ENCODE results near the gene GPR157. TPM values are rescaled to one million over a fixed set of nuclear protein-coding genes. Genes with fewer than 3 reads are reported as not detected.

GPR157 gene
- total and polyA plus RNA-seq, 4 donors = 1.1 to 7.9 (median 4.8) TPM

DNA sequence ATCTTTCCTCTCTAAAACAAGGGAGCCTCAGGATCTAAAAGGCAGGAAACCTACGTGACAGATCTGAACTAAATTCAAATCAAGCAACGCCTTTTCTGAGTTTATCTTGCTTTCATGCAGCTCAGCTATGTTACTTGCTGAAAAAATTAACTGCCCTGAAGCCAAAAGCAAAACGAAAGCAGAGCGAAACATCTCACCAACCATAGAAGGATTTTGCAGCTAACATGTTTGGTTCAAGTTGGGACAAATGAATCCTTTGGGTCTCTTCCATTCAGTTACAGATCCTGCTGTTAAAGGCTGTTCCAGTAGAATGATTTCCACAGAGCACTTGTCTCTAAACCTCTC, 59.9 kb downstream of the GPR157 start:
- DNase-seq (no peak), ATAC-seq (ENCODE audit: low FRiP score) (no peak)
- WGBS, 2 donors = 1% methylated on average over 4 of the region's 4 CpGs
- Histone ChIP-seq H3K27me3 (ENCODE audit: control insufficient read depth in 1 of 2, insufficient read depth in 2 of 2, low read length in 1 of 2) (no peaks in the 10 kb centered on the region), H3K27ac (ENCODE audit: low read depth in 1 of 2, low read length in 2 of 2) (no peak overlapping the region), H3K9me3 (ENCODE audit: control insufficient read depth, low read length) (no peaks in the 10 kb centered on the region), H3K4me1 (ENCODE audit: control insufficient read depth in 1 of 2, insufficient read depth in 2 of 2, low read length in 2 of 2) (no peaks in the 10 kb centered on the region), H3K36me3 (ENCODE audit: control insufficient read depth in 1 of 2, insufficient read depth in 2 of 2, low read length in 1 of 2) (no peaks in the 10 kb centered on the region), H3K4me3 (ENCODE audit: low read length in 2 of 2) (no peak overlapping the region)
- intact Hi-C loops (cut with DNase I) = no loop called here

GRCh38 chr1:9066945-9067807, 61.7 kb downstream of the GPR157 start:
- intact Hi-C loops (cut with DNase I) = no loop called here
- DNase-seq (peak; percentile 80 to 88), ATAC-seq (ENCODE audit: low FRiP score) (peak; percentile 57)
- Histone ChIP-seq H3K27me3 (ENCODE audit: control insufficient read depth in 1 of 2, insufficient read depth in 2 of 2, low read length in 1 of 2) (no peaks in the 10 kb centered on the region), H3K36me3 (ENCODE audit: control insufficient read depth in 1 of 2, insufficient read depth in 2 of 2, low read length in 1 of 2) (no peaks in the 10 kb centered on the region), H3K9me3 (ENCODE audit: control insufficient read depth, low read length) (no peaks in the 10 kb centered on the region), H3K27ac (ENCODE audit: low read depth in 1 of 2, low read length in 2 of 2) (no peak overlapping the region), H3K4me3 (ENCODE audit: low read length in 2 of 2) (no peak overlapping the region), H3K4me1 (ENCODE audit: control insufficient read depth in 1 of 2, insufficient read depth in 2 of 2, low read length in 2 of 2) (no peaks in the 10 kb centered on the region)
- 86 to 91% methylated on average over 24 of the region's 24 CpGs for WGBS, 2 donors

DNA sequence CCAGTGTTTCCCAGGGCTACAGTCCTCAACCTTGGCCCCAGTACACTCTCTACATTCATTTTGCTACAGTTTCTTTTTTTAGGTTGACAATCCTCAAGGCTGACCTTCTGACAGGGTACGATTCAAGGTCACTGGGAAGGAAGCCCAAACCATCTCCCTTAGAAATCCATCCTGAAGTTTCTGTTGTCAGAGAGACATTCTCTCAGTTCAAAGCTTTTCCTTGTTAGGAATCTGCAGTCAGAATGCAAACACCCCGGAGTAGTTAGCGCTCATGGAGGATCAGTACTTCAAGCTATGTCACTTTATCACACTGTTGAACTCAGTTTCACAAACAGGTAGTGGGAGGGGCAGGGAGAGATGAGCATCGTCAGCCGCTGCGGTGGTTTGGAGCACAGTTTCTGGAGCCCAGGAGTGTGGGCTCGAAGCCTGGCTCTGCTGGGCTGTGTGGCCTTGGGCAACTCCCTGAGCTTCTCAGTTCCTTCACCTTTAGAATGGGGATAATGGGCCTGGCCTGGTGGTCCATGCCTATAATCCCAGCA, 63.6 kb downstream of the GPR157 start:
- DNase-seq (no peak), ATAC-seq (ENCODE audit: low FRiP score) (no peak)
- no peaks in the 10 kb centered on the region for H3K27me3 ChIP-seq (ENCODE audit: control insufficient read depth in 1 of 2, insufficient read depth in 2 of 2, low read length in 1 of 2)
- WGBS, 2 donors = 84 to 90% methylated on average over 7 of the region's 7 CpGs
- H3K9me3 ChIP-seq (ENCODE audit: control insufficient read depth, low read length) = no peaks in the 10 kb centered on the region
- H3K27ac ChIP-seq (ENCODE audit: low read depth in 1 of 2, low read length in 2 of 2) = no peak overlapping the region
- H3K4me1 ChIP-seq (ENCODE audit: control insufficient read depth in 1 of 2, insufficient read depth in 2 of 2, low read length in 2 of 2) = no peaks in the 10 kb centered on the region
- intact Hi-C loops (cut with DNase I) = no loop called here
- H3K36me3 ChIP-seq (ENCODE audit: control insufficient read depth in 1 of 2, insufficient read depth in 2 of 2, low read length in 1 of 2) = no peaks in the 10 kb centered on the region
- no peak overlapping the region for H3K4me3 ChIP-seq (ENCODE audit: low read length in 2 of 2)

DNA sequence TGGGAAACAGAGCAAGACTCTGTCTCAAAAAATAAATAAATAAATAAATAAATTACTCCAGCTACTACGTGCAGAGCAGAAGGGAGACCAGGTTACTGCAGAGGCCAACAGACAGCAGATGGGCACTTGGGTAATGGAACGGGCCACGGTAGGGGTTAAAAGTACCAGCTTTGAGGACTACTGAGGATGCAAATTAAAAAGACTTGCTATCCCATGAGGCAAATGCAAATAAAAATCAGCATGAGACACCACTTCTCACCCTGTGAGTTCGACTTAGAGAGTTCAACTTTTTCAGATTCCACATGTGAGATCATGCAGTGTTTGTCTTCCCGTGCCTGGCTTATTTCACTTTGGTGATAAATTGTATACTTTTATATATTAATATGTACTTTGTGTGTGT, 66.1 kb downstream of the GPR157 start:
- H3K27ac ChIP-seq (ENCODE audit: low read depth in 1 of 2, low read length in 2 of 2) = no peak overlapping the region
- H3K36me3 ChIP-seq (ENCODE audit: control insufficient read depth in 1 of 2, insufficient read depth in 2 of 2, low read length in 1 of 2) = no peaks in the 10 kb centered on the region
- no peaks in the 10 kb centered on the region for H3K9me3 ChIP-seq (ENCODE audit: control insufficient read depth, low read length)
- WGBS, 2 donors = 83 to 88% methylated on average over 5 of the region's 5 CpGs
- H3K27me3 ChIP-seq (ENCODE audit: control insufficient read depth in 1 of 2, insufficient read depth in 2 of 2, low read length in 1 of 2) = no peaks in the 10 kb centered on the region
- DNase-seq (no peak), ATAC-seq (ENCODE audit: low FRiP score) (no peak)
- no peaks in the 10 kb centered on the region for H3K4me1 ChIP-seq (ENCODE audit: control insufficient read depth in 1 of 2, insufficient read depth in 2 of 2, low read length in 2 of 2)
- intact Hi-C loops (cut with DNase I) = no loop called here
- H3K4me3 ChIP-seq (ENCODE audit: low read length in 2 of 2) = no peak overlapping the region

GRCh38 chr1:9062021-9062471, 66.9 kb downstream of the GPR157 start:
- ATAC-seq (ENCODE audit: low FRiP score) (no peak), DNase-seq (no peak)
- Histone ChIP-seq H3K4me3 (ENCODE audit: low read length in 2 of 2) (no peak overlapping the region), H3K4me1 (ENCODE audit: control insufficient read depth in 1 of 2, insufficient read depth in 2 of 2, low read length in 2 of 2) (no peaks in the 10 kb centered on the region), H3K27me3 (ENCODE audit: control insufficient read depth in 1 of 2, insufficient read depth in 2 of 2, low read length in 1 of 2) (no peaks in the 10 kb centered on the region), H3K36me3 (ENCODE audit: control insufficient read depth in 1 of 2, insufficient read depth in 2 of 2, low read length in 1 of 2) (no peaks in the 10 kb centered on the region), H3K9me3 (ENCODE audit: control insufficient read depth, low read length) (no peaks in the 10 kb centered on the region), H3K27ac (ENCODE audit: low read depth in 1 of 2, low read length in 2 of 2) (no peak overlapping the region)
- intact Hi-C loops (cut with DNase I) = no loop called here
- WGBS, 2 donors = 35 to 57% methylated on average over 7 of the region's 7 CpGs

DNA sequence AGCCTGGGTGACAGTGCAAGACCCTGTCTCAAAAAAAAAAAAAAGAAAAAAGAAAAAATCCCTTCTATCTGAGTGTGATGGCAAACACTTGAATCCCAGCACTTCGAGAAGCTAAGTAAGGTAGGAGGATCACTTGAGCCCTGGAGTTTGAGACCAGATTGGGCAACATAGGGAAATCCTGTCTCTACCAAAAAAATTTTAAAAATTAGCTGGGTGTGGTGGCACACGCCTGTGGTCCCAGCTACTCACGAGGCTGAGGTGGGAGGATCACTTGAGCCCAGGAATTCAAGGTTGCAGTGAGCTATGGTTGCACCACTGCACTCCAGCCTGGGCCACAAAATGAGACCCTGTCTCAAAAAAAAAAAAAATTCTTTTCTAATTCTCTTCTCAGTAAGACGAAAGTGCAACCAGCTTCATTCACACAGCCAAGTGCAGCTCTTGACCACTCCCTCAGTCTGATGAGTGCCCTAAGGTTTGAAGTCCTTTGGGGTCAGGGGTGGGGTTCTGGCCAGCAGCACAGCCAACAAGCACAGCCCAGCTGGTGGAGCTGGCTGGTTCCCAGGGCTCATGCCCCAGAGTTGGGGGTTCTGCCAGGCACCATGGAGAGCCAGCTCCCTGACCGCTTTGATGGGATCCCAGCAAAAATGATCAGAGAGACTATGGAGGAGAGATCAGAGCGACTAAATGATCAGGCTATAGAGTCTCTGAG, 67.5 kb downstream of the GPR157 start:
- DNase-seq = no peak
- no peaks in the 10 kb centered on the region for H3K27me3 ChIP-seq (ENCODE audit: control insufficient read depth in 1 of 2, insufficient read depth in 2 of 2, low read length in 1 of 2)
- H3K4me3 ChIP-seq (ENCODE audit: low read length in 2 of 2) = no peak overlapping the region
- H3K4me1 ChIP-seq (ENCODE audit: control insufficient read depth in 1 of 2, insufficient read depth in 2 of 2, low read length in 2 of 2) = no peaks in the 10 kb centered on the region
- no peak overlapping the region for H3K27ac ChIP-seq (ENCODE audit: low read depth in 1 of 2, low read length in 2 of 2)
- no peaks in the 10 kb centered on the region for H3K36me3 ChIP-seq (ENCODE audit: control insufficient read depth in 1 of 2, insufficient read depth in 2 of 2, low read length in 1 of 2)
- no peak for ATAC-seq (ENCODE audit: low FRiP score)
- intact Hi-C loops (cut with DNase I) = no loop called here
- no peaks in the 10 kb centered on the region for H3K9me3 ChIP-seq (ENCODE audit: control insufficient read depth, low read length)
- WGBS, 2 donors = 45 to 55% methylated on average over 6 of the region's 6 CpGs

DNA sequence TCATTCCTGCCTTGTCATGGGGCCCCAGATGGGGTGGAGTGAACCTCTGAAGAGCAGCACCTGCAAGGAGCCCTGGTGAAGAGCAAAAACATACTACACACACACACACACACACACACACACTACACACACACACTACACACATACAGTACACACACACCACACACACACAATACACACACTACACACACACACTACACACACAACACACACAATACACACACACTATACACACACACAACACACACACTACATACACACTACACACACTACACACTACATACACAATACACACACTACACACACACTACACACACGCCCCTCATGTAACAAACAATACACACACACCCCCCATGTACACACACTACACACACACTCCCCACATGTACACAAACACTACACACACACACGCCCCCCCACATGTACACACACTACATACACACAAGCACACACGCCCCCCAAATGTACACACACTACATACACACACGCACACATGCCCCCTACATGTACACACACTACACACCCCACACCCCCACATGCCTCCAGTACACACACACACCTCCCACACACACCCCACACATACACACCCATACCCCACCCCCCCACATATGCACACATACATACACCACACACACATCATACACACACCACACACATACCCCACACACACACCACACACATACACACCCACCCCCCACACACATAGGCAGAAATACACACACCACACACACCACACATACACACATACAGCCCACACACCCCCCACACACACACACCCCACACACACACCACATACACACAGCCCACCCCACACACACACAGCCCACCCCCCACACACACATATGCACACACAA, 68.8 kb downstream of the GPR157 start:
- no peak overlapping the region for H3K27ac ChIP-seq (ENCODE audit: low read depth in 1 of 2, low read length in 2 of 2)
- ATAC-seq (ENCODE audit: low FRiP score) = no peak
- intact Hi-C loops (cut with DNase I) = no loop called here
- H3K9me3 ChIP-seq (ENCODE audit: control insufficient read depth, low read length) = no peaks in the 10 kb centered on the region
- H3K4me3 ChIP-seq (ENCODE audit: low read length in 2 of 2) = no peak overlapping the region
- no peak for DNase-seq
- no peaks in the 10 kb centered on the region for H3K36me3 ChIP-seq (ENCODE audit: control insufficient read depth in 1 of 2, insufficient read depth in 2 of 2, low read length in 1 of 2)
- no peaks in the 10 kb centered on the region for H3K4me1 ChIP-seq (ENCODE audit: control insufficient read depth in 1 of 2, insufficient read depth in 2 of 2, low read length in 2 of 2)
- WGBS, 2 donors = 90 to 91% methylated on average over 4 of the region's 4 CpGs
- H3K27me3 ChIP-seq (ENCODE audit: control insufficient read depth in 1 of 2, insufficient read depth in 2 of 2, low read length in 1 of 2) = no peaks in the 10 kb centered on the region

DNA sequence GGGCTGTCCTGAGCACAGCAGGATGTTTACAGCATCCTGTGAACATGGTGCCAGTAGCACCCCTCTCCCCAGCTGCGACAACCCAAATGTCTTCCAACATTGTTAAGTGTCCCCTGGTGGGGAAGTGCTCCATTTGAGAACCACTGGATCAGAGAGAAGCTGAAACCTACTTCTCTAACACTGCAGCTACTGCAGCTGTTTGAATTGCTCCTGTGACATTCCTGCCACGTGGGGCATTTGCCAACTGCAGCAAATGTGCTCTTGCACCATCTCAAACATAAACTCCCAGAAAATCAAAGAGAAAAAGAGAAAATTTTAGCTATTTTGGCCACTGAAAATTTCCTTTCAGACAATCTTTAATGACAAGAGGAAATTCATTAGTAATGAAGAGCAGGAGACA, 70.4 kb downstream of the GPR157 start:
- Histone ChIP-seq H3K9me3 (ENCODE audit: control insufficient read depth, low read length) (no peaks in the 10 kb centered on the region), H3K36me3 (ENCODE audit: control insufficient read depth in 1 of 2, insufficient read depth in 2 of 2, low read length in 1 of 2) (no peaks in the 10 kb centered on the region), H3K27me3 (ENCODE audit: control insufficient read depth in 1 of 2, insufficient read depth in 2 of 2, low read length in 1 of 2) (no peaks in the 10 kb centered on the region), H3K4me1 (ENCODE audit: control insufficient read depth in 1 of 2, insufficient read depth in 2 of 2, low read length in 2 of 2) (no peaks in the 10 kb centered on the region), H3K27ac (ENCODE audit: low read depth in 1 of 2, low read length in 2 of 2) (no peak overlapping the region), H3K4me3 (ENCODE audit: low read length in 2 of 2) (no peak overlapping the region)
- intact Hi-C loops (cut with DNase I) = no loop called here
- WGBS, 2 donors = 69 to 76% methylated on average over 2 of the region's 2 CpGs
- ATAC-seq (ENCODE audit: low FRiP score) = no peak
- no peak for DNase-seq

All from aorta (tissue), 5 donors.